Kidney (tissue), 14 donors: ENCODE measurements around the gene DENND1B. TPM values are rescaled to one million over a fixed set of nuclear protein-coding genes. Genes with fewer than 3 reads are reported as not detected.
A peak's percentile ranks its signal among the peaks of the same experiment; 100 is the strongest.
"Not testable (repeated sequence)": the region's sequence is repeated elsewhere in the genome, so short reads cannot be mapped to it uniquely, and the experiment has no call there.

Source experiments
- DNase-seq, 5 donors: peaks; one replicate each; pipeline ENCODE4 v3.0.0-alpha.2; 2013 to 2020
- FAIRE-seq: peaks from 2 replicates; lab custom pipeline; 2012; peaks lifted over from hg19 to GRCh38; lab: Jason Lieb, UNC
- H3K27ac ChIP-seq, 2 donors: one replicate each; pipeline ENCODE4 v1.7.0; 2013; ENCODE audit warnings: low read depth in 2 of 2, low read length in 2 of 2, inconsistent platforms in 1 of 2
- H3K27me3 ChIP-seq: one replicate; pipeline ENCODE4 v1.7.1; 2013; ENCODE audit warnings: low read length, inconsistent platforms; ENCODE audit not compliant: control insufficient read depth, insufficient read depth
- H3K36me3 ChIP-seq, 3 donors: one replicate each; pipeline versions ENCODE4 v1.7.0 to v1.7.1; 2013; ENCODE audit warnings: low read length in 3 of 3, control low read depth in 1 of 3, inconsistent platforms in 1 of 3; ENCODE audit not compliant: insufficient read depth in 3 of 3, control insufficient read depth in 2 of 3
- H3K4me1 ChIP-seq, 3 donors: one replicate each; pipeline versions ENCODE4 v1.7.0 to v1.7.1; 2013; ENCODE audit warnings: low read length in 3 of 3, inconsistent platforms in 1 of 3, low read depth in 1 of 3; ENCODE audit not compliant: control insufficient read depth in 2 of 3, insufficient read depth in 2 of 3
- H3K4me3 ChIP-seq, 3 donors: one replicate each; pipeline versions ENCODE4 v1.7.0 to v1.8.1; 2013; ENCODE audit warnings: low read length in 3 of 3, control low read depth in 1 of 3, inconsistent platforms in 1 of 3
- H3K9ac ChIP-seq, 3 donors: one replicate each; pipeline versions ENCODE4 v1.7.0 to v1.7.1; 2013; ENCODE audit warnings: low read length in 3 of 3, control low read depth in 1 of 3, inconsistent platforms in 1 of 3
- H3K9me3 ChIP-seq, 3 donors: one replicate each; pipeline versions ENCODE4 v1.7.0 to v1.7.1; 2013; ENCODE audit warnings: low read length in 3 of 3, control low read depth in 1 of 3, inconsistent platforms in 1 of 3; ENCODE audit not compliant: control insufficient read depth in 2 of 3, insufficient read depth in 1 of 3
- intact Hi-C: fragments of 100-400 bp; cut with DNase I; formaldehyde crosslinking; loops from one replicate; pipeline ENCODE4 v1.11.1; 2022
- polyA plus RNA-seq: library from polyadenylated mRNA; stranded (reverse); fragments of 350-450 nt; fragmentation: Illumina TruSeq; extraction: RNeasy Lipid Tissue Mini Kit (QIAGEN cat#74804); gene quantifications from one replicate; pipeline ENCODE4 v1.2.3, GENCODE V29; 2014; ENCODE audit warnings: low read depth, low replicate concordance; ENCODE audit not compliant: insufficient read depth
- total RNA-seq: library from RNA; stranded (reverse); fragmentation: NEBNext Ultra II Directional; extraction: Animal tissue kit (Norgen Biotek cat#: 25700); gene quantifications from one replicate; pipeline ENCODE4 v1.2.1, GENCODE V29; 2021
- TF ChIP-seq, protein P1 (sequence below): IDR thresholded peaks from 3 replicates; pipeline ENCODE4 v1.5.1; 2012; ENCODE audit warnings: mild to moderate bottlenecking, moderate library complexity, borderline replicate concordance; ENCODE audit not compliant: insufficient read depth; ENCODE audit errors: extremely low read depth
- donor health status: control.
- donor health status: control.
- donor health status: control.
- donor health status: control.
- donor health status: control.
- donor health status: DM: yes; HTN: yes; CAD: no.
- donor health status: Normal renal cell carcinoma (clear cell type).

DENND1B gene
- total and polyA plus RNA-seq, 2 donors from 2014 or later, result 3.1 to 20.6 TPM

DNA sequence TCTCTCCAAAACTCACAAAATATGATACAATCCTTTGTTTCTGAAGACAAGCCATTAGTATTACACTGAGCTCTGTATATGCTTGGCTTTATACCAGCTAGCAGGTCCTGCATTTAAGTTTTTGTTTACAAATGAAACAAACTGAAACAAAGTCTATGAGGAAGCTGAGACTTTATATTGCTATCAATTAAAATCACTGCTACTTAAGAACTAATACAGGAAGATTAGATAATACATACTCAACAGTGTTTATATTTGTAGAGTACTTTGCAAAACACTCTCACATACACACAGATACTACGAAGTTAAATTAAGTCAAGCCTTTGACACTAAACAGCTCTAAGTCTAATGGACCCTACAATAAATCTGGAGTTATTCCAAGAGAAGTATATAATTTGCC is 259.9 kb downstream of the DENND1B start:
- DNase-seq, result no peak
- FAIRE-seq, result peak; percentile 17

DNA sequence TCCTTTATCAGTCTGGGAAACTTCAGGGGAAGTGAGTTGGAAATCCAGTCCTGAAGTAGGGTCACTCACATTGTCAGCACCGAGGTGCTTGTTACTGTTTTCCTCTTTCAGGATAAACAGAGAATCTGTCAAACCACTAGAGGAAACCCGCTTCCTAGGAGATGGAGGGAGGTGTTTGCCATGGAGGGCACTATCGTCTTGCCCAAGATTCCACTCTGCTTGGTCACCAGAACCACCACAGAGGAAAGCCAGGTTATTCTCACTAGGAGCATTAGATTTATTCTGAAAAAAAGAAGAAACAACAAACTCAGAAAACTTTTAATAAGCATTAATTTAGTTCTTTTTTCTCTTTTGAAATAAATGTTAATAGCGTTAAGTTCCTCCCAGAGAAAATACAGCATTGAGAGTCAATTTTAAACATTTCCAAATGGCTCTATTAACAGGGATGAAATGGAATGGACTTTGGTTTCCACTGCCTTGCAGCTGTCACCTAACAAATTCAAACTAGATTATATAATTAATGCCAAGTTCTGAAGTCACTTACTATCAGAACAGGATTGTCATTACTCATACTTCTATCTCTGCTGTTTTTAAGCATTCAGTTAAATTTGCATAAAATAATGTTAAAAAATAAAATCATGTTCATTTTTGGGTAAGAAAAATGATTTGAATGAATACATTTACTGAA is 264.4 kb downstream of the DENND1B start:
- Histone ChIP-seq H3K9ac (no peak overlapping the region), H3K27me3 (no peaks in the 10 kb centered on the region), H3K4me1 (no peaks in the 10 kb centered on the region), H3K9me3 (no peaks in the 10 kb centered on the region), H3K36me3 (peaks cover 0 to 11% (median 3%) of the 10 kb centered on the region in 3 donors), H3K4me3 (no peak overlapping the region), H3K27ac (no peak overlapping the region)
- DNase-seq (no peak), FAIRE-seq (no peak)
- intact Hi-C loops, result no loop called here
- TF ChIP-seq, protein P1, sequence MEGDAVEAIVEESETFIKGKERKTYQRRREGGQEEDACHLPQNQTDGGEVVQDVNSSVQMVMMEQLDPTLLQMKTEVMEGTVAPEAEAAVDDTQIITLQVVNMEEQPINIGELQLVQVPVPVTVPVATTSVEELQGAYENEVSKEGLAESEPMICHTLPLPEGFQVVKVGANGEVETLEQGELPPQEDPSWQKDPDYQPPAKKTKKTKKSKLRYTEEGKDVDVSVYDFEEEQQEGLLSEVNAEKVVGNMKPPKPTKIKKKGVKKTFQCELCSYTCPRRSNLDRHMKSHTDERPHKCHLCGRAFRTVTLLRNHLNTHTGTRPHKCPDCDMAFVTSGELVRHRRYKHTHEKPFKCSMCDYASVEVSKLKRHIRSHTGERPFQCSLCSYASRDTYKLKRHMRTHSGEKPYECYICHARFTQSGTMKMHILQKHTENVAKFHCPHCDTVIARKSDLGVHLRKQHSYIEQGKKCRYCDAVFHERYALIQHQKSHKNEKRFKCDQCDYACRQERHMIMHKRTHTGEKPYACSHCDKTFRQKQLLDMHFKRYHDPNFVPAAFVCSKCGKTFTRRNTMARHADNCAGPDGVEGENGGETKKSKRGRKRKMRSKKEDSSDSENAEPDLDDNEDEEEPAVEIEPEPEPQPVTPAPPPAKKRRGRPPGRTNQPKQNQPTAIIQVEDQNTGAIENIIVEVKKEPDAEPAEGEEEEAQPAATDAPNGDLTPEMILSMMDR, result no peak

More for the DNA sequence above, 259.9 kb downstream of the DENND1B start:
- Histone ChIP-seq H3K27me3 (no peaks in the 10 kb centered on the region), H3K9ac (no peak overlapping the region), H3K4me3 (no peak overlapping the region), H3K9me3 (no peaks in the 10 kb centered on the region), H3K27ac (no peak overlapping the region), H3K4me1 (no peaks in the 10 kb centered on the region), H3K36me3 (peaks cover 0 to 4% (median 3%) of the 10 kb centered on the region in 3 donors)
- TF ChIP-seq, protein P1, result no peak
- intact Hi-C loops, result no loop called here

DNA sequence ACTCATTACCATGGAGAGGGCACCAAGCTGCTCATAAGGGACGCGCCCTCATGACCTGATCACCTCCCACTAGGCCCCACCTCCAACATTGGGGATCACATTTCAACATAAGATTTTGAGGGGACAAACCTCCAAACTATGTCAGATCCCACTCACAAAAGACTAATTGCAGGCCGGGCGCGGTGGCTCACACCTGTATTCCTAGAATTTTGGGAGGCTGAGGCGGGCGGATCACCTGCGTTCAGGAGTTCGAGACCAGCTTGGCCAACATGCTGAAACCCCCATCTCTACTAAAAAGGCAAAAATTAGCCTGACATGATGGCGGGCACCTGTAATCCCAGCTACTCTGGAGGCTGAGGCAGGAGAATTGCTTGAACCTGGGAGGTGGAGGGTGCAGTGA is 278.6 kb downstream of the DENND1B start:
- no peak overlapping the region for H3K27ac ChIP-seq
- no peak overlapping the region for H3K9ac ChIP-seq
- H3K4me3 ChIP-seq, result no peak overlapping the region
- intact Hi-C loops, result no loop called here
- FAIRE-seq (no peak), DNase-seq (no peak)
- no peaks in the 10 kb centered on the region for H3K36me3 ChIP-seq
- TF ChIP-seq, protein P1, result no peak
- H3K4me1 ChIP-seq, result no peaks in the 10 kb centered on the region
- no peaks in the 10 kb centered on the region for H3K9me3 ChIP-seq
- H3K27me3 ChIP-seq, result no peaks in the 10 kb centered on the region

DNA sequence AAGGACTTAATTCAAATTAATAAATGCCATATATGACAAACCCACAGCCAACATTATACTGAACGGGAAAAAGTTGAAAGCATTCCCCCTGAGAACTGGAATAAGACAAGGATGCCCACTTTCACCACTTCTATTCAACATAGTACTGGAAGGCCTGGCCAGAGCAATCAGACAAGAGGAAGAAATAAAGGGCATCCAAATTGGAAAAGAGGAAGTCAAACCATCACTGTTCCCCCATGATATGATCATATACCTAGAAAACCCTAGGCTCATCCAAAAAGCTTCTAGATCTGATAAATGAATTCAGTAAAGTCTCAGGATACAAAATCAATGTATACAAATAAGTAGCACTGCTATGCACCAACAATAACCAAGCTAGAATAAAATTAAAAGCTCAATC is 283.8 kb downstream of the DENND1B start:
- H3K27me3 ChIP-seq, H3K27ac ChIP-seq, H3K9me3 ChIP-seq, H3K9ac ChIP-seq, intact Hi-C loops, H3K4me3 ChIP-seq, H3K36me3 ChIP-seq, FAIRE-seq, H3K4me1 ChIP-seq, DNase-seq: not testable (repeated sequence)
